Measurements from ENCODE around the gene RASD2.
A peak's percentile ranks its signal among the peaks of the same experiment; 100 is the strongest.

Gene RASD2

GRCh38 chr22:35537232-35537631 lies 3.4 kb upstream of the RASD2 start:
- Histone ChIP-seq H3K36me3 (ENCODE audit: control insufficient read depth, insufficient read depth, low read length) (no peaks in the 10 kb centered on the region), H3K4me3 (ENCODE audit: low read length) (no peak overlapping the region), H3K9ac (ENCODE audit: low read length) (no peak overlapping the region), H3K9me3 (ENCODE audit: control insufficient read depth, low read length) (no peaks in the 10 kb centered on the region), H3K27me3 (ENCODE audit: control insufficient read depth, insufficient read depth, low read length) (peaks cover 27% of the 10 kb centered on the region), H3K4me1 (ENCODE audit: control insufficient read depth, insufficient read depth, low read length) (peaks cover 14% of the 10 kb centered on the region)

GRCh38 chr22:35538801-35539321 lies 1.8 kb upstream of the RASD2 start:
- H3K9me3 ChIP-seq (ENCODE audit: control insufficient read depth, low read length): no peaks in the 10 kb centered on the region
- no peaks in the 10 kb centered on the region for H3K36me3 ChIP-seq (ENCODE audit: control insufficient read depth, insufficient read depth, low read length)
- H3K4me3 ChIP-seq (ENCODE audit: low read length): no peak overlapping the region
- no peak overlapping the region for H3K9ac ChIP-seq (ENCODE audit: low read length)
- H3K27me3 ChIP-seq (ENCODE audit: control insufficient read depth, insufficient read depth, low read length): peaks cover 38% of the 10 kb centered on the region
- peaks cover 14% of the 10 kb centered on the region for H3K4me1 ChIP-seq (ENCODE audit: control insufficient read depth, insufficient read depth, low read length)

- peaks cover 14% of the 10 kb centered on the region for H3K4me1 ChIP-seq (ENCODE audit: control insufficient read depth, insufficient read depth, low read length)
- H3K9ac ChIP-seq (ENCODE audit: low read length): no peak overlapping the region
- H3K27me3 ChIP-seq (ENCODE audit: control insufficient read depth, insufficient read depth, low read length): peaks cover 43% of the 10 kb centered on the region
- H3K4me3 ChIP-seq (ENCODE audit: low read length): no peak overlapping the region
- no peaks in the 10 kb centered on the region for H3K36me3 ChIP-seq (ENCODE audit: control insufficient read depth, insufficient read depth, low read length)
- H3K9me3 ChIP-seq (ENCODE audit: control insufficient read depth, low read length): no peaks in the 10 kb centered on the region
Observed at GRCh38 chr22:35539487-35539886, 1.1 kb upstream of the RASD2 start.

GRCh38 chr22:35539910-35540594 lies 579 bp upstream of the RASD2 start:
- Histone ChIP-seq H3K27me3 (ENCODE audit: control insufficient read depth, insufficient read depth, low read length) (peaks cover 44% of the 10 kb centered on the region), H3K9me3 (ENCODE audit: control insufficient read depth, low read length) (no peaks in the 10 kb centered on the region), H3K4me3 (ENCODE audit: low read length) (no peak overlapping the region), H3K4me1 (ENCODE audit: control insufficient read depth, insufficient read depth, low read length) (peaks cover 14% of the 10 kb centered on the region), H3K36me3 (ENCODE audit: control insufficient read depth, insufficient read depth, low read length) (no peaks in the 10 kb centered on the region), H3K9ac (ENCODE audit: low read length) (peak overlapping the region; percentile 50)

- Histone ChIP-seq H3K27me3 (ENCODE audit: control insufficient read depth, insufficient read depth, low read length) (peaks cover 44% of the 10 kb centered on the region), H3K36me3 (ENCODE audit: control insufficient read depth, insufficient read depth, low read length) (no peaks in the 10 kb centered on the region), H3K4me1 (ENCODE audit: control insufficient read depth, insufficient read depth, low read length) (peaks cover 9% of the 10 kb centered on the region), H3K9me3 (ENCODE audit: control insufficient read depth, low read length) (no peaks in the 10 kb centered on the region), H3K4me3 (ENCODE audit: low read length) (no peak overlapping the region), H3K9ac (ENCODE audit: low read length) (peak overlapping the region; percentile 50)
Observed at GRCh38 chr22:35541254-35541748, 670 bp downstream of the RASD2 start.

- Histone ChIP-seq H3K4me3 (ENCODE audit: low read length) (no peak overlapping the region), H3K9ac (ENCODE audit: low read length) (no peak overlapping the region), H3K36me3 (ENCODE audit: control insufficient read depth, insufficient read depth, low read length) (no peaks in the 10 kb centered on the region), H3K27me3 (ENCODE audit: control insufficient read depth, insufficient read depth, low read length) (peaks cover 44% of the 10 kb centered on the region), H3K9me3 (ENCODE audit: control insufficient read depth, low read length) (no peaks in the 10 kb centered on the region), H3K4me1 (ENCODE audit: control insufficient read depth, insufficient read depth, low read length) (peaks cover 9% of the 10 kb centered on the region)
Observed at GRCh38 chr22:35542157-35542938, 1.7 kb downstream of the RASD2 start.

GRCh38 chr22:35542939-35543516 lies 2.4 kb downstream of the RASD2 start:
- Histone ChIP-seq H3K9me3 (ENCODE audit: control insufficient read depth, low read length) (no peaks in the 10 kb centered on the region), H3K4me3 (ENCODE audit: low read length) (no peak overlapping the region), H3K9ac (ENCODE audit: low read length) (no peak overlapping the region)

GRCh38 chr22:35543702-35544101 lies 3.1 kb downstream of the RASD2 start:
- peaks cover 39% of the 10 kb centered on the region for H3K27me3 ChIP-seq (ENCODE audit: control insufficient read depth, insufficient read depth, low read length)
- H3K4me1 ChIP-seq (ENCODE audit: control insufficient read depth, insufficient read depth, low read length): peaks cover 9% of the 10 kb centered on the region
- H3K9ac ChIP-seq (ENCODE audit: low read length): no peak overlapping the region
- no peaks in the 10 kb centered on the region for H3K9me3 ChIP-seq (ENCODE audit: control insufficient read depth, low read length)
- no peak overlapping the region for H3K4me3 ChIP-seq (ENCODE audit: low read length)
- H3K36me3 ChIP-seq (ENCODE audit: control insufficient read depth, insufficient read depth, low read length): no peaks in the 10 kb centered on the region

More at GRCh38 chr22:35542939-35543516, 2.4 kb downstream of the RASD2 start:
- Histone ChIP-seq H3K36me3 (ENCODE audit: control insufficient read depth, insufficient read depth, low read length) (no peaks in the 10 kb centered on the region), H3K4me1 (ENCODE audit: control insufficient read depth, insufficient read depth, low read length) (peaks cover 9% of the 10 kb centered on the region), H3K27me3 (ENCODE audit: control insufficient read depth, insufficient read depth, low read length) (peaks cover 44% of the 10 kb centered on the region)

- Histone ChIP-seq H3K4me1 (ENCODE audit: control insufficient read depth, insufficient read depth, low read length) (peaks cover 9% of the 10 kb centered on the region), H3K36me3 (ENCODE audit: control insufficient read depth, insufficient read depth, low read length) (no peaks in the 10 kb centered on the region)
Observed at GRCh38 chr22:35544189-35544588, 3.6 kb downstream of the RASD2 start.

GRCh38 chr22:35544827-35545226 lies 4.2 kb downstream of the RASD2 start:
- H3K36me3 ChIP-seq (ENCODE audit: control insufficient read depth, insufficient read depth, low read length): no peaks in the 10 kb centered on the region
- H3K4me3 ChIP-seq (ENCODE audit: low read length): no peak overlapping the region
- no peak overlapping the region for H3K9ac ChIP-seq (ENCODE audit: low read length)
- H3K9me3 ChIP-seq (ENCODE audit: control insufficient read depth, low read length): no peaks in the 10 kb centered on the region
- peaks cover 7% of the 10 kb centered on the region for H3K4me1 ChIP-seq (ENCODE audit: control insufficient read depth, insufficient read depth, low read length)
- H3K27me3 ChIP-seq (ENCODE audit: control insufficient read depth, insufficient read depth, low read length): peaks cover 35% of the 10 kb centered on the region

More at GRCh38 chr22:35544189-35544588, 3.6 kb downstream of the RASD2 start:
- Histone ChIP-seq H3K9me3 (ENCODE audit: control insufficient read depth, low read length) (no peaks in the 10 kb centered on the region), H3K4me3 (ENCODE audit: low read length) (no peak overlapping the region), H3K27me3 (ENCODE audit: control insufficient read depth, insufficient read depth, low read length) (peaks cover 35% of the 10 kb centered on the region), H3K9ac (ENCODE audit: low read length) (no peak overlapping the region)

GRCh38 chr22:35546886-35547285 lies 6.3 kb downstream of the RASD2 start:
- H3K36me3 ChIP-seq (ENCODE audit: control insufficient read depth, insufficient read depth, low read length): no peaks in the 10 kb centered on the region
- H3K27me3 ChIP-seq (ENCODE audit: control insufficient read depth, insufficient read depth, low read length): peaks cover 21% of the 10 kb centered on the region
- no peak overlapping the region for H3K4me3 ChIP-seq (ENCODE audit: low read length)
- no peaks in the 10 kb centered on the region for H3K9me3 ChIP-seq (ENCODE audit: control insufficient read depth, low read length)
- H3K9ac ChIP-seq (ENCODE audit: low read length): no peak overlapping the region
- H3K4me1 ChIP-seq (ENCODE audit: control insufficient read depth, insufficient read depth, low read length): no peaks in the 10 kb centered on the region

Measured in mucosa of stomach (tissue), 1 donor.